Fibroblast of lung (primary cell): ENCODE measurements around the gene DENND4A. TPM values are rescaled to one million over a fixed set of nuclear protein-coding genes. Genes with fewer than 3 reads are reported as not detected.

Source experiments
- DNase-seq, 2 donors: peaks; one replicate each; pipeline versions ENCODE4 v3.0.0 to v3.0.0-alpha.2; 2010; ENCODE audit warnings: low read depth in 2 of 2
- H2AFZ ChIP-seq: 2 replicates; pipeline ENCODE4 v1.5.1; 2012; ENCODE audit warnings: low read length, control low read depth, inconsistent platforms
- H3K27ac ChIP-seq: 2 replicates; pipeline ENCODE4 v1.5.1; 2011; ENCODE audit warnings: low read length, control low read depth; ENCODE audit not compliant: insufficient read depth
- H3K27me3 ChIP-seq: 2 replicates; pipeline ENCODE4 v1.5.1; 2011; ENCODE audit warnings: mild to moderate bottlenecking, low read length; ENCODE audit not compliant: control insufficient read depth, insufficient read depth
- H3K36me3 ChIP-seq: 2 replicates; pipeline ENCODE4 v1.5.1; 2011; ENCODE audit warnings: low read length; ENCODE audit not compliant: control insufficient read depth, insufficient read depth
- H3K4me1 ChIP-seq: 2 replicates; pipeline ENCODE4 v1.5.1; 2011; ENCODE audit warnings: low read length; ENCODE audit not compliant: control insufficient read depth, insufficient read depth; ENCODE audit errors: extremely low read depth
- H3K4me2 ChIP-seq: 2 replicates; pipeline ENCODE4 v1.5.1; 2011; ENCODE audit warnings: low read length, control low read depth; ENCODE audit not compliant: insufficient read depth; ENCODE audit errors: extremely low read depth
- H3K4me3 ChIP-seq, 4 experiments: fragments of 200-600 bp in 1 of 4; sonication (generic) in 1 of 4; replicated peaks in 1 of 4; 2 replicates each; pipeline ENCODE4 v1.5.1; 2011 to 2016; ENCODE audit warnings: low read length in 4 of 4, low read depth in 3 of 4, mild to moderate bottlenecking in 3 of 4, control low read depth in 2 of 4, inconsistent platforms in 1 of 4, mixed read lengths in 1 of 4; ENCODE audit not compliant: insufficient read depth in 1 of 4; ENCODE audit errors: control extremely low read depth in 1 of 4
- H3K79me2 ChIP-seq: 2 replicates; pipeline ENCODE4 v1.5.1; 2012; ENCODE audit warnings: mild to moderate bottlenecking, low read length, inconsistent platforms; ENCODE audit not compliant: control insufficient read depth, insufficient read depth
- H3K9ac ChIP-seq: 2 replicates; pipeline ENCODE4 v1.5.1; 2011; ENCODE audit warnings: mild to moderate bottlenecking, low read length, control low read depth; ENCODE audit not compliant: insufficient read depth
- H3K9me3 ChIP-seq: 2 replicates; pipeline ENCODE4 v1.5.1; 2012; ENCODE audit warnings: low read depth, low read length; ENCODE audit not compliant: control insufficient read depth, insufficient read depth
- H4K20me1 ChIP-seq: 2 replicates; pipeline ENCODE4 v1.5.1; 2011; ENCODE audit warnings: low read length; ENCODE audit not compliant: control insufficient read depth, insufficient read depth; ENCODE audit errors: extremely low read depth
- CTCF ChIP-seq, 2 donors: IDR thresholded peaks in 1 of 2; conservative IDR thresholded peaks in 1 of 2; 1 replicate in 1 of 2; 2 replicates in 1 of 2; pipeline ENCODE4 v1.5.1; 2011 to 2012; ENCODE audit warnings: low read length in 2 of 2, control low read depth in 1 of 2, inconsistent platforms in 1 of 2, low read depth in 1 of 2, mild to moderate bottlenecking in 1 of 2
- EZH2 ChIP-seq: IDR thresholded peaks from 2 replicates; pipeline ENCODE4 v1.5.1; 2012; ENCODE audit warnings: low read length, control low read depth, mild to moderate bottlenecking; ENCODE audit errors: missing control alignments
- polyA plus RNA-seq, 2 donors: library from polyadenylated mRNA; depleted of rRNA in 1 of 2; stranded (reverse) in 1 of 2; unstranded in 1 of 2; fragments of >200 nt; gene quantifications; 2 replicates each; pipeline ENCODE4 v1.2.1, GENCODE V29; 2011 to 2012; ENCODE audit warnings: missing spikeins in 1 of 2
- total RNA-seq: library from RNA; depleted of rRNA; stranded (reverse); fragments of >200 nt; gene quantifications from 2 replicates; pipeline ENCODE4 v1.2.1, GENCODE V29; 2014

The DENND4A gene
- total and polyA plus RNA-seq, 2 donors (not counting 1 experiment from before 2014, with no cell fraction given), result 16.7 to 30.6 TPM

- H2AFZ ChIP-seq, result no peak overlapping the region
- H3K36me3 ChIP-seq, result no peaks in the 10 kb centered on the region
- DNase-seq, result no peak
- H3K9ac ChIP-seq, result no peak overlapping the region
- no peaks in the 10 kb centered on the region for H3K79me2 ChIP-seq
- TF ChIP-seq CTCF (conservative IDR thresholded peaks at IDR 0.05 in 1 of 2, IDR thresholded peaks at IDR 0.05 in 1 of 2; ENCODE audit: low read depth in 1 of 2, low read length in 2 of 2), result no peak
- no peak for TF ChIP-seq EZH2
- no peaks in the 10 kb centered on the region for H3K27me3 ChIP-seq
- no peak overlapping the region for H3K27ac ChIP-seq
- H3K4me3 ChIP-seq, result no peak overlapping the region
- no peaks in the 10 kb centered on the region for H3K9me3 ChIP-seq
- no peaks in the 10 kb centered on the region for H4K20me1 ChIP-seq
- H3K4me1 ChIP-seq, result peaks cover 13% of the 10 kb centered on the region
- H3K4me2 ChIP-seq, result no peak overlapping the region
These were observed 141.6 kb downstream of the DENND4A start for GRCh38 chr15:65650312-65651041.

- no peak overlapping the region for H3K4me3 ChIP-seq
- H3K4me1 ChIP-seq, result no peaks in the 10 kb centered on the region
- no peaks in the 10 kb centered on the region for H3K27me3 ChIP-seq
- peak in 1 of 2 donors; percentile 23 for DNase-seq
- TF ChIP-seq CTCF (conservative IDR thresholded peaks at IDR 0.05 in 1 of 2, IDR thresholded peaks at IDR 0.05 in 1 of 2; ENCODE audit: low read depth in 1 of 2, low read length in 2 of 2) (no peak), EZH2 (no peak)
- H2AFZ ChIP-seq, result no peak overlapping the region
- no peaks in the 10 kb centered on the region for H3K9me3 ChIP-seq
- H3K27ac ChIP-seq, result no peak overlapping the region
- H3K79me2 ChIP-seq, result no peaks in the 10 kb centered on the region
- no peaks in the 10 kb centered on the region for H3K36me3 ChIP-seq
- no peak overlapping the region for H3K4me2 ChIP-seq
- H3K9ac ChIP-seq, result no peak overlapping the region
- no peaks in the 10 kb centered on the region for H4K20me1 ChIP-seq
These were observed 145.6 kb downstream of the DENND4A start for GRCh38 chr15:65646486-65646885.

- no peak overlapping the region for H3K4me2 ChIP-seq
- no peak for TF ChIP-seq CTCF (conservative IDR thresholded peaks at IDR 0.05 in 1 of 2, IDR thresholded peaks at IDR 0.05 in 1 of 2; ENCODE audit: low read depth in 1 of 2, low read length in 2 of 2)
- TF ChIP-seq EZH2, result no peak
- no peak overlapping the region for H3K4me3 ChIP-seq
- H3K4me1 ChIP-seq, result no peaks in the 10 kb centered on the region
- no peaks in the 10 kb centered on the region for H3K27me3 ChIP-seq
- H3K79me2 ChIP-seq, result no peaks in the 10 kb centered on the region
- no peaks in the 10 kb centered on the region for H3K36me3 ChIP-seq
- no peak overlapping the region for H3K9ac ChIP-seq
- H4K20me1 ChIP-seq, result no peaks in the 10 kb centered on the region
- DNase-seq, result no peak
- no peak overlapping the region for H2AFZ ChIP-seq
- H3K9me3 ChIP-seq, result no peaks in the 10 kb centered on the region
- no peak overlapping the region for H3K27ac ChIP-seq
These were observed 146.7 kb downstream of the DENND4A start for GRCh38 chr15:65645392-65645791.
